Measurements from ENCODE around the gene IKBIP. TPM values are rescaled to one million over a fixed set of nuclear protein-coding genes. Genes with fewer than 3 reads are reported as not detected.
"Not testable (repeated sequence)": the region's sequence is repeated elsewhere in the genome, so short reads cannot be mapped to it uniquely, and the experiment has no call there.

Gene IKBIP
- total RNA-seq, 1 donor, result 90.7 TPM

DNA sequence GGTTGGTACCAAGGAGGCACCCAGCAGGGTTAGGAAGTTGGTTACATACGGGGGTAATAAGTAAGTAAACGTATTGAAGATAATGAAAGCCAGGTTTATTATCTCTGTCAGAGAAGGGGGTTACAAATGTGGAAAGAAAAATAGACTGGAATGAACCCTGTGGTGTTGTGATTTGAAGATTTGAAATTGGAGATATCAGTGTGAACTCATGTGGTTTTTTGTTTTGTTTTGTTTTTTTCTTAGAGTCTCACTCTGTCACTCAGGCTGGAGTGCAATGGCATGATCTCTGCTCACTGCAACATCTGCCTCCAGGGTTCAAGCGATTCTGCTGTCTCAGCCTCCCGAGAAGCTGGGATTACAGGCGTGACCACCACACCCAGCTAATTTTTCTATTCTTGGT, 65.2 kb downstream of the IKBIP start:
- TF ChIP-seq, protein P1, sequence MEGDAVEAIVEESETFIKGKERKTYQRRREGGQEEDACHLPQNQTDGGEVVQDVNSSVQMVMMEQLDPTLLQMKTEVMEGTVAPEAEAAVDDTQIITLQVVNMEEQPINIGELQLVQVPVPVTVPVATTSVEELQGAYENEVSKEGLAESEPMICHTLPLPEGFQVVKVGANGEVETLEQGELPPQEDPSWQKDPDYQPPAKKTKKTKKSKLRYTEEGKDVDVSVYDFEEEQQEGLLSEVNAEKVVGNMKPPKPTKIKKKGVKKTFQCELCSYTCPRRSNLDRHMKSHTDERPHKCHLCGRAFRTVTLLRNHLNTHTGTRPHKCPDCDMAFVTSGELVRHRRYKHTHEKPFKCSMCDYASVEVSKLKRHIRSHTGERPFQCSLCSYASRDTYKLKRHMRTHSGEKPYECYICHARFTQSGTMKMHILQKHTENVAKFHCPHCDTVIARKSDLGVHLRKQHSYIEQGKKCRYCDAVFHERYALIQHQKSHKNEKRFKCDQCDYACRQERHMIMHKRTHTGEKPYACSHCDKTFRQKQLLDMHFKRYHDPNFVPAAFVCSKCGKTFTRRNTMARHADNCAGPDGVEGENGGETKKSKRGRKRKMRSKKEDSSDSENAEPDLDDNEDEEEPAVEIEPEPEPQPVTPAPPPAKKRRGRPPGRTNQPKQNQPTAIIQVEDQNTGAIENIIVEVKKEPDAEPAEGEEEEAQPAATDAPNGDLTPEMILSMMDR (IDR thresholded peaks at IDR 0.05; ENCODE audit: insufficient read depth, low read depth, low read length), result no peak
- DNase-seq (ENCODE audit: low read depth), result no peak

DNA sequence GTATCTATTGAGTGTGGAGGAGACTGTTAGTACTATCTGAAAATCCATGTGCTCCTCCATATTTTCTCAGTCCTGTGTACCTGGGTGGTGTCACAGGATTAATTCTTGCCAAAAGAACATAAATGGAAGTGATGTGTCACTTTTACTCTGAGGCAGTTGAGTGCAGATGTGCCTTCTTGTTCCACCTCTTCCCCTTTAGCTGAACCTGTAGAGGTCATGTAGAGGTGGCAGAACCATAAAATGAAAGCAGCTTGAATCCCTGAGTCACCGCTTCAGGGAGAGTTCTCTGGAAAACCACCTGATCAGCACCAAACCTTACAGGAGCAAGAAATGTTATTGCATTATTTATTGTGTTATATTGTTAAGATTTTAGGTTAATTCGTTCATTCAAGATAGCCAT, 65.8 kb downstream of the IKBIP start:
- TF ChIP-seq, protein P1 (IDR thresholded peaks at IDR 0.05; ENCODE audit: insufficient read depth, low read depth, low read length), result no peak
- no peak overlapping the region for H3K4me3 ChIP-seq (ENCODE audit: low read depth, low read length)
- DNase-seq (ENCODE audit: low read depth), result peak; percentile 45

More for the DNA sequence above, 65.2 kb downstream of the IKBIP start:
- no peak overlapping the region for H3K4me3 ChIP-seq (ENCODE audit: low read depth, low read length)

DNA sequence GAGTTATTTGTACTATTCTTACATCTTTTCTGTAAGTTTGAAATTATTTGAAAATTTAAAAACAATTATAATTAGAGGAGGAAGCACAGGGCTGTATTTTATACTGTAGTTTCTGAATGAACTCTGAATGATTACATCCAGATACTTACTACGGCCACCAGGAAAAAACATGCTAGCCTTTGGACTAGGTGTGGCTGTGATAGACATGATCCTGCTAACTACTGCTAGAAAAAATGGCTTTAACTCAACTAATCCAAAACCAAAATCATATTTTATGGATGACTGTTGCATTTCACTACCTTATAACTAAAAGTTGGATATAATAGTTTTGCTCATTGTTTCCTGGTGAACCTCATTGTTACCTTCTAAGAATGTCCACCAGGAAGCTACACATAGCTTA, 66.2 kb downstream of the IKBIP start:
- no peak for DNase-seq (ENCODE audit: low read depth)
- TF ChIP-seq, protein P1 (IDR thresholded peaks at IDR 0.05; ENCODE audit: insufficient read depth, low read depth, low read length), result no peak
- H3K4me3 ChIP-seq (ENCODE audit: low read depth, low read length), result no peak overlapping the region

DNA sequence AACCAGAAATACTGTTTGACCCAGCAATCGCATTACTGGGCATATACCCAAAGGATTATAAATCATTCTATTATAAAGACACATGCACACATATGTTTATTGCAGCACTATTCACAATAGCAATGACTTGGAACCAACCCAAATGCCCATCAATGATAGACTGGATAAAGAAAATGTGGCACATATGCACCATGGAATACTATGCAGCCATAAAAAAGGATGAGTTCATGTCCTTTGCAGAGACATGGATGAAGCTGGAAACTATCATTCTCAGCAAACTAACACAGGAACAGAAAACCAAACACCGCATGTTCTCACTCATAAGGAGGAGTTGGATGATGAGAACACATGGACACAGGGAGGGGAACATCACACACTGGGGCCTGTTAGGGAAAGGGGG, 67.8 kb downstream of the IKBIP start:
- DNase-seq (ENCODE audit: low read depth); H3K4me3 ChIP-seq (ENCODE audit: low read depth, low read length): not testable (repeated sequence)

DNA sequence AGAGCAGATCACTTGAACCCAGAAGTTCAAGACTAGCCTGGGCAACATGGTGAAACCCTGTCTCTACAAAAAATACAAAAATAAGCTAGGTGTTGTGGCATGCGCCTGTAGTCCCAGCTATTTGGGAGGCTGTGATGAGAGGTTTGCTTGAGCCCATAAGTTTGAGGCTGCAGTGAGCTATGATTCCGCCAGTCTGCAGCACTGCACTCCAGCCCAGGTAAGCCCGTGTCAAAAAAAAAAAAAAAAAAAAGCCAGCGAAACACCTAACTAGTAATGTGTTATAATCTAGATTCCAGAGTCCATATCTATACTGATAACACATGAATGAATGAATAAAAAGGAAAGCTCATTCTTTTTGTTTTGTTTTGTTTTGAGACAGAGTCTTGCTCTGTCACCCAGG, 69.6 kb downstream of the IKBIP start:
- H3K4me3 ChIP-seq (ENCODE audit: low read depth, low read length), result no peak overlapping the region
- no peak for DNase-seq (ENCODE audit: low read depth)
- TF ChIP-seq, protein P1 (IDR thresholded peaks at IDR 0.05; ENCODE audit: insufficient read depth, low read depth, low read length), result no peak

Small RNAs within 50 kb of the gene (small RNA-seq; reads per million reads assigned to genes)
- 73.9 reads per million, percentile 96 among the genes with 10 or more reads in this experiment for gene SNORA53

Other genes starting within 250 kb of the IKBIP start
- gene TMPO, start 129.2 kb downstream of the IKBIP start, total RNA-seq, result 89.2 and 124 TPM in 2 replicates
- gene SLC25A3, start 51.1 kb downstream of the IKBIP start, total RNA-seq, result 620 and 668 TPM in 2 replicates
- 17.7 and 40.2 TPM in 2 replicates for gene APAF1, start 502 bp upstream of the IKBIP start, total RNA-seq